CD14-positive monocyte (primary cell): ENCODE data around the gene GPC1. TPM values are rescaled to one million over a fixed set of nuclear protein-coding genes. Genes with fewer than 3 reads are reported as not detected.

ENCODE experiments used
- DNase-seq, 3 donors: peaks; one replicate each; pipeline ENCODE4 v3.0.0-alpha.2; 2011 to 2022
- H2AFZ ChIP-seq: 2 replicates; pipeline ENCODE4 v1.6.0; 2012; ENCODE audit warnings: mild to moderate bottlenecking, low read depth, low read length, inconsistent platforms; ENCODE audit not compliant: insufficient read depth, poor library complexity, severe bottlenecking
- H3K27ac ChIP-seq, 2 donors: 1 replicate in 1 of 2; 2 replicates in 1 of 2; pipeline ENCODE4 v1.5.1; 2012 to 2013; ENCODE audit warnings: low read length in 2 of 2, control low read depth in 1 of 2, inconsistent platforms in 1 of 2, low read depth in 1 of 2, mild to moderate bottlenecking in 1 of 2
- H3K27me3 ChIP-seq, 2 donors: one replicate each; pipeline versions ENCODE4 v1.6.0 to v1.6.1; 2011 to 2013; ENCODE audit warnings: low read length in 2 of 2; ENCODE audit not compliant: control insufficient read depth in 2 of 2, insufficient read depth in 2 of 2
- H3K36me3 ChIP-seq, 2 donors: replicated peaks in 1 of 2; 1 replicate in 1 of 2; 2 replicates in 1 of 2; pipeline versions ENCODE4 v1.5.1 to v1.6.1; 2012 to 2013; ENCODE audit warnings: low read length in 2 of 2, control low read depth in 1 of 2, inconsistent platforms in 1 of 2, mild to moderate bottlenecking in 1 of 2; ENCODE audit not compliant: insufficient read depth in 2 of 2, control insufficient read depth in 1 of 2
- H3K4me1 ChIP-seq, 2 donors: 1 replicate in 1 of 2; 2 replicates in 1 of 2; pipeline versions ENCODE4 v1.5.1 to v1.6.1; 2012 to 2013; ENCODE audit warnings: low read length in 2 of 2, control low read depth in 1 of 2, inconsistent platforms in 1 of 2, mild to moderate bottlenecking in 1 of 2, moderate library complexity in 1 of 2; ENCODE audit not compliant: insufficient read depth in 2 of 2, control insufficient read depth in 1 of 2
- H3K4me2 ChIP-seq: replicated peaks from 2 replicates; pipeline ENCODE3; 2012; ENCODE audit warnings: low read length, moderate library complexity, mild to moderate bottlenecking; ENCODE audit not compliant: poor library complexity, severe bottlenecking; ENCODE audit errors: extremely low read depth
- H3K4me3 ChIP-seq, 3 experiments: fragments of 200-600 bp in 1 of 3; sonication (generic) in 1 of 3; replicated peaks in 1 of 3; 1 replicate in 2 of 3; 2 replicates in 1 of 3; pipeline ENCODE4 v1.5.1; 2011 to 2013; ENCODE audit warnings: low read length in 3 of 3, mild to moderate bottlenecking in 3 of 3, control low read depth in 2 of 3, low read depth in 2 of 3, inconsistent platforms in 1 of 3, moderate library complexity in 1 of 3
- H3K79me2 ChIP-seq: 2 replicates; pipeline ENCODE4 v1.6.0; 2012; ENCODE audit warnings: mild to moderate bottlenecking, control low read depth, inconsistent platforms, low read length, moderate library complexity; ENCODE audit not compliant: insufficient read depth
- H3K9ac ChIP-seq: 2 replicates; pipeline ENCODE4 v1.6.0; 2017; ENCODE audit warnings: low read length, mild to moderate bottlenecking; ENCODE audit not compliant: insufficient read depth, poor library complexity, severe bottlenecking
- H3K9me3 ChIP-seq, 2 donors: replicated peaks in 1 of 2; 1 replicate in 1 of 2; 2 replicates in 1 of 2; pipeline versions ENCODE4 v1.5.1 to v1.6.1; 2012 to 2013; ENCODE audit warnings: low read length in 2 of 2, control low read depth in 1 of 2; ENCODE audit not compliant: control insufficient read depth in 1 of 2, insufficient read depth in 1 of 2
- H4K20me1 ChIP-seq: 2 replicates; pipeline ENCODE4 v1.6.0; 2012; ENCODE audit warnings: mild to moderate bottlenecking, low read length, control low read depth, moderate library complexity; ENCODE audit not compliant: insufficient read depth
- H3K27ac Mint-ChIP-seq, 7 donors: one replicate each; pipeline ENCODE4 v1.8.0; 2020; ENCODE audit warnings: mild to moderate bottlenecking in 7 of 7, mixed read lengths in 7 of 7, moderate library complexity in 6 of 7, inconsistent platforms in 2 of 7
- H3K27me3 Mint-ChIP-seq, 3 donors: one replicate each; pipeline ENCODE4 v1.8.0; 2021 to 2022; ENCODE audit warnings: low read depth in 3 of 3, mild to moderate bottlenecking in 3 of 3, mixed read lengths in 3 of 3, moderate library complexity in 3 of 3, inconsistent platforms in 1 of 3
- H3K36me3 Mint-ChIP-seq, 2 donors: one replicate each; pipeline ENCODE4 v1.8.0; 2020; ENCODE audit warnings: mixed read lengths in 2 of 2, inconsistent platforms in 1 of 2, mild to moderate bottlenecking in 1 of 2
- H3K4me1 Mint-ChIP-seq: one replicate; pipeline ENCODE4 v1.8.0; 2020; ENCODE audit warnings: mild to moderate bottlenecking, mixed read lengths
- H3K4me3 Mint-ChIP-seq, 2 donors: one replicate each; pipeline ENCODE4 v1.8.0; 2020; ENCODE audit warnings: mild to moderate bottlenecking in 2 of 2, mixed read lengths in 2 of 2, moderate library complexity in 1 of 2
- H3K9me3 Mint-ChIP-seq, 7 donors: one replicate each; pipeline ENCODE4 v1.8.0; 2020 to 2022; ENCODE audit warnings: mixed read lengths in 7 of 7, mild to moderate bottlenecking in 6 of 7, moderate library complexity in 6 of 7, inconsistent platforms in 2 of 7
- WGBS: methylation state at CpG from one replicate; pipeline ENCODE4 v1.1.5; 2013; ENCODE audit warnings: missing lambda C conversion rate; ENCODE audit not compliant: insufficient coverage; 5-methylcytosine and 5-hydroxymethylcytosine counted together
- intact Hi-C, 2 donors: fragments of 100-400 bp; cut with micrococcal nuclease; formaldehyde crosslinking; loops; one replicate each; pipeline versions ENCODE4 v1.15.0 to v1.15.1; 2023
- polyA plus RNA-seq, 3 donors: library from polyadenylated mRNA; depleted of rRNA in 1 of 3; unstranded in 2 of 3; stranded (reverse) in 1 of 3; fragments of 300-500 nt in 2 of 3; fragments of >200 nt in 1 of 3; fragmentation: Illumina TruSeq in 2 of 3; gene quantifications; 1 replicate in 2 of 3; 2 replicates in 1 of 3; pipeline ENCODE4 v1.2.3, GENCODE V29; 2012 to 2021
- TF ChIP-seq, protein P1 (sequence below): fragments of 200-600 bp; IDR thresholded peaks from one replicate; pipeline ENCODE4 v1.8.0; 2022; ENCODE audit warnings: antibody characterized with exemption, mild to moderate bottlenecking

The GPC1 gene
- polyA plus RNA-seq, 3 donors: 0.08 TPM; not detected in 2

DNA sequence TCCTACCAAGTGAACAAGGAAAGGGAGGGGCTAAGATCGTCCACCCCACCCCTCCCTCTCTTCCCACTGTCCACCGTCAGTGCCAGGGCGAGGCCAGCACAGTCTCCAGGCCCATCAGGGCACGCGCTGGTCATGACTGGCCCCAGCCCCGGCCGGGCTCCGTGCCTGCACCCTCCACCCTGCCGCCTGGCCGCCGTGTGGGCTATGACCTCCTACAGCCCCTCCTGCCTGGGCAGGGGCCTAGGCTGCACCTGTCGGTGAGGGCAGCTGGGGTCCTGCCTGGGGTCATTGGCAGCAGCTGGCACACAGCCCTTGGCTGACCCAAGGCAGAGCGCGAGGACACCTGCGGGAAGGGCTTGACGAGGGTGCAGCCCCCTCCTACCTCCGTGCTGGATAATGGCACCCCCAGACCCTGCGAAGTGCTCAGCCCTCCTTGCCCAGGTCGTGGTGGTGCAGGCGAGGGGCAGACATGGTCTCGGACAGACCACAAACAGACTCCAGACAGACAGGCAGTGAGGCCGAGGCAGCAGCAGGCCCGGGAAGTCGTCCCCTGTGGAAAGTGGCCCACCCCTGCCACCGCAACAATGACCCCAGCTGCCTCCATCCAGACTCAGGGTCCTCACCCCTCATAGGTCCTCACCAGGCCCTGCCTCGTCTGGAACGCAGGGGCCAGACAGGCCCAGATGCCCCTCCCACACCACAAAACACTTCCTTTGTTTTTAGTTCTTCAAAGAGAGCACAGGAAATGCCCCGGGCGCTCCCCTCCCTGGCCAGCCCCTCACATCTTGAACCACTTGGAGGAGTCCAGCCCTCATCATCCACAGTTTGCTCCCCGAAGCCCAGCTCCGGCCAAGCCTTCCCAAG lies 43.1 kb upstream of the GPC1 start:
- intact Hi-C loops: no loop called here
- peaks cover 8% of the 10 kb centered on the region for H3K4me1 Mint-ChIP-seq
- peaks cover 0 to 7% (median 2%) of the 10 kb centered on the region in 3 donors for H3K27me3 Mint-ChIP-seq
- no peaks in the 10 kb centered on the region for H3K36me3 ChIP-seq
- H2AFZ ChIP-seq: no peak overlapping the region
- no peaks in the 10 kb centered on the region for H4K20me1 ChIP-seq
- H3K36me3 Mint-ChIP-seq: no peaks in the 10 kb centered on the region
- H3K27me3 ChIP-seq: no peaks in the 10 kb centered on the region
- no peak overlapping the region for H3K4me2 ChIP-seq
- no peak overlapping the region for H3K4me3 Mint-ChIP-seq
- peaks cover 0 to 2% (median 0%) of the 10 kb centered on the region in 7 donors for H3K9me3 Mint-ChIP-seq
- TF ChIP-seq, protein P1, sequence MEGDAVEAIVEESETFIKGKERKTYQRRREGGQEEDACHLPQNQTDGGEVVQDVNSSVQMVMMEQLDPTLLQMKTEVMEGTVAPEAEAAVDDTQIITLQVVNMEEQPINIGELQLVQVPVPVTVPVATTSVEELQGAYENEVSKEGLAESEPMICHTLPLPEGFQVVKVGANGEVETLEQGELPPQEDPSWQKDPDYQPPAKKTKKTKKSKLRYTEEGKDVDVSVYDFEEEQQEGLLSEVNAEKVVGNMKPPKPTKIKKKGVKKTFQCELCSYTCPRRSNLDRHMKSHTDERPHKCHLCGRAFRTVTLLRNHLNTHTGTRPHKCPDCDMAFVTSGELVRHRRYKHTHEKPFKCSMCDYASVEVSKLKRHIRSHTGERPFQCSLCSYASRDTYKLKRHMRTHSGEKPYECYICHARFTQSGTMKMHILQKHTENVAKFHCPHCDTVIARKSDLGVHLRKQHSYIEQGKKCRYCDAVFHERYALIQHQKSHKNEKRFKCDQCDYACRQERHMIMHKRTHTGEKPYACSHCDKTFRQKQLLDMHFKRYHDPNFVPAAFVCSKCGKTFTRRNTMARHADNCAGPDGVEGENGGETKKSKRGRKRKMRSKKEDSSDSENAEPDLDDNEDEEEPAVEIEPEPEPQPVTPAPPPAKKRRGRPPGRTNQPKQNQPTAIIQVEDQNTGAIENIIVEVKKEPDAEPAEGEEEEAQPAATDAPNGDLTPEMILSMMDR: no peak
- H3K4me1 ChIP-seq: no peaks in the 10 kb centered on the region
- no peak overlapping the region for H3K9ac ChIP-seq
- H3K9me3 ChIP-seq: no peaks in the 10 kb centered on the region
- no peak for DNase-seq
- 76% methylated on average over 31 of the region's 31 CpGs for WGBS
- no peaks in the 10 kb centered on the region for H3K79me2 ChIP-seq
- no peak overlapping the region for H3K27ac ChIP-seq
- H3K4me3 ChIP-seq: no peak overlapping the region
- peak overlapping the region in 1 of 7 donors; percentile 53 for H3K27ac Mint-ChIP-seq

DNA sequence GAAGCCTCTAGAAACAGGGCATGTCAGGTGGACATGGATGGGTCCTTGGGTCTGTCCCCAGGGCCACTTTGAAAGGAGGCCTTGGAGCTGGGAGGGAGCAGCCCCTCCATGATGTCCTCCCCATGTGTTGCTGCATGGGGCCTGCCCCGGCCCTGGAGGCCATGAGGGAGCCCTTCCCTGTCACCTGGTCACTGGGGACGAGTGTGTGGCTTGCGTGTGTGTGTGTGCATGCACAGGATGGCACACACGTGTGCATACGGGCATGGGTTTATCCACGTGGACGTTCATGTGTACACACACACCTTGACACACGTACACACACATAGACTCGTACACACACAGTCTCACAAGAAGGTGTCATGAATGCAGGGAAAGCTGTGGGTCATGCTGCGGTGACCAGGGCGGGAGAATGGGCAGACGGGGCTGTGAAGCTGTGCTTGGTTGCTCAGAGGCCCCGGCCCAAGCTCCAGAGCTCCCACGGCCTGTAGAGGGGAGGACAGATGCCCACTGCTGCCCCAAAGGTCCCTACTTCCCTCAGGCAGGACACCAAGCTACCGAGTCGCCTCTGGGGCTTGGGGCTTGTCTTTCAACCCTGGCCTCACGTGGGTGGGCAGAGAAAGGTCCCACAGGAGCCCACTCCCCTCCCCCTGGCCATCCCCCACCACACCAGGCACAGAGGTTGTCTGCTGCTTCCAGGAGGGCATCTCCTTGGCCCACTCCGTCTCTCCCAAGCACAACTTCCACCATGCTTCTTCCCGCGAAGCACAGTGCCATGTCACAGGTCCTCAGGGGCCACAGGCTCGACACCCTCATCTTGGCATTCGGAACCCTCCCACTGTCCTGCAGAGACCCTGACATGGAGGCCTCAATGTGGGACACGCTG lies 42.3 kb upstream of the GPC1 start:
- peaks cover 0 to 5% (median 2%) of the 10 kb centered on the region in 3 donors for H3K27me3 Mint-ChIP-seq
- intact Hi-C loops: no loop called here
- Histone ChIP-seq H2AFZ (no peak overlapping the region), H3K9me3 (no peaks in the 10 kb centered on the region), H4K20me1 (no peaks in the 10 kb centered on the region), H3K36me3 (no peaks in the 10 kb centered on the region), H3K9ac (no peak overlapping the region), H3K27ac (no peak overlapping the region), H3K79me2 (no peaks in the 10 kb centered on the region), H3K4me2 (no peak overlapping the region), H3K4me3 (no peak overlapping the region), H3K4me1 (no peaks in the 10 kb centered on the region), H3K27me3 (no peaks in the 10 kb centered on the region)
- peaks cover 8% of the 10 kb centered on the region for H3K4me1 Mint-ChIP-seq
- TF ChIP-seq, protein P1: no peak
- H3K9me3 Mint-ChIP-seq: peaks cover 0 to 2% (median 0%) of the 10 kb centered on the region in 7 donors
- no peak overlapping the region for H3K27ac Mint-ChIP-seq
- no peaks in the 10 kb centered on the region for H3K36me3 Mint-ChIP-seq
- 89% methylated on average over 20 of the region's 23 CpGs for WGBS
- no peak for DNase-seq
- no peak overlapping the region for H3K4me3 Mint-ChIP-seq
